ENCODE data around the gene PRKCD.

Gene PRKCD

DNA sequence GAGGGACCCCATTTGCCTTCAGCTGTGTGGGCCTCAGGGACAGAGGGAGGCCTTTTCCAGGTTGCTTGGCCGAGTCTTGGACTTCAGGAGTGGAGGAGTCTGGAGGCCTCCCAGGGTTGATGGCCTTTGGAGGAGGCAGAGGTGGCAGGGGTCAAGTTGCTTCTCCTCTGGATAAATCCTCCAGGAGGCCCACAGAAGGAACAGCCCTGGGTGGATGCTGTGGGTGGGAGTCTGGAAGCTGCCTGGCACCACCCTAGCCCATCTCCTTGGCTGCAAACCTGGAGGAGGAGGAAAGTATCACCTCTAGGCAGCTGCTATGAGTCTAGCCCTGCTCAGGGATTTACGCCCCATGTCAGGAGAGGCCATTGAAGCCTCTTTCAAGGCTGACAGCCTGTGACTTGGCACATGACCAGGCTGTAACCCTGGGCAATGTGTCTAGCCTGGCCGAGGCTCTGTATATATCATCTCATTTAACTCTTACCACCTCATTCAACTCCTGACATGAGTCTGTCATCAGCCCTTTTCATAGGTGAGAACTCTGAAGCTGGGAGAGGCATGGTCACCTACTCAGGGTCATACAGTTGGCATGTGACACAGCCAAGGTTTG, 2.9 kb upstream of the PRKCD start:
- no peak for DNase-seq

DNA sequence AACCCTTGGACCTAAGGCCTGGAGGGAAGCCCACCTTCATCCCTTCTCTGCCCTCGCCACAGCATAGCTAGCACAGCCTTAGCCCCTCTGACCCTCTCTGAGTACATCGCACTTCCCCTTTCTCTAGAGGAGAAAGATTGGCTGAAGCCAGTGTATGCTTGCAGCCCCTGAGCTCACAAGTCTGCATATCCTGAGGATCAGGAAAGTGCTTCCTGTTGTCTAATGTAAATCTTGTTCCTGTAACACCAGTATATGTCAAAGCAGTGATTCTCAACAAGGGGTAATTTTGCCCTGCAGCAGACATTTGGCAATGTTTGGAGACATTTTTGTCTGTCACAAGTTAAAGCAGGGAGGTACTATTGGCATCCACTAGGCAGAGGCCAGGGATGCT, 2.2 kb upstream of the PRKCD start:
- no peak for DNase-seq

DNA sequence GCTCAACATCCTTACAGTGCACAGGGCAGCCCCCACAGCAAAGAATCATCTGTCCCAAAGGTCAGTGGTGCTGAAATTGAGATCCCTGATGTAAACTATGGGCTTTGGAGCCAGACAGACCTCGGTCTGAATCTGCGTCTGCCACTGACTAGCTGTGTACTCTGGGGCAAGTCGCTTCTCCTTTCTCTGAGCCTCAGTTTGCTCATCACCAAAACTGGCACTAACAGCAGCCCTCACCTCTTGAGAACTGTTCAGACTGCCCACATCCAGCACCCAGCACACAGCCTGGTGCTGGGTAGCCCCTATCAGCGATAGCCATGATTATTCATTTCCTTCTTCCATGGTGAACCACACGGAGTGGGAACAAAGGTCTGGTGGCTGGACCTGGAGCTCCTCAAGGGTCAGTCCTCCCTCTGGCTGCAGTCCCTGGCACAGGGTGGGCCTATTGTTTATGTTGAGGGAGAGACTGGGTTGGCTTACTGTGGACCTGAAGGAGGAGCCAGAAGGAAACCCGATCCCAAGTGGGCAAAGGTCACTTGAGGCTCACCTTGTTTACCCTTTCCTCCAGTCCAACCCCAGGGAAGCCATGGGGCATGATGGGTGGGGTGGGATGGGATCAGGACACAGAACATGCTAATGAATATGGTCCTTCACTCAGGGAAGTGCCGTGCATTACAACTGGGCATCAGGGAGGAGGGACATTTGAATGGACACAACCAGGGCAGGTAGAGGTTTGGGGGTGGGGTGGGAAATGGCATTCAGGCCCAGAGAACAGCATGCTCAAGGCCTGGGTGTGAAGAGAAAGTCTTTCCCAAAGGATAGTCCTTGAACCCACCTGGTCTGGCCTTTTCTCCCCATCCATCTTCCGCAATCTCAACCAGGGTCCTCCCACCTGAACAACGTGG, 1.6 kb upstream of the PRKCD start:
- no peak for DNase-seq

DNA sequence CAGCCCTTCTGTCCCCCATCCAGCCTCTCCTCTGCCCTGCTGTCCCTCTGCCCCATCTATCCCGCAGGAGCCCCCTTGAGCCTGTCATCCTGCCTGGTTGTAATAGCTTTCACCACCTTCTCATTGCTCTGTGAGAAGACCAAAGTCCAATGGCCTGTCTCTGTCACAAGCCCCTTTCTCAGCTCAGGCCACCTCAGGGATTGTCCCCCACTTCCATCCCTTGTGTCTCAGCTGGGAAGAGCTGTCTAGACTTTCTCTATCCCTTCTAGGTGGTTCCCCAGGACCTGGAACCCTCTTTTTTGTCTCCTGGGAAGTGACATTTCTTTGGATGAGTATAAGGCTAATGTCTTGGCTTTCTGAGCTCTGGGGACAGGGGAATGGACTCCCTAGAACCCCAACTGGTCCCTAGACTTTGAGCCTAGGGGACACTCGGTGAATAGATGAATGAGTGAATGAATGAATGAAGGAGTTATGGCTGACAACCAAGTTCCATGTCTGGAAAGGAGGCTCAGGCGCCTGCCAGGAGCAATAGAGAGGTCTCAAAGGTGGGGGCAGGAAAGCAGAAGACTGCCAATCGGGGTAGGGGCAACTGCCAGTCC, 849 bp upstream of the PRKCD start:
- DNase-seq = no peak

DNA sequence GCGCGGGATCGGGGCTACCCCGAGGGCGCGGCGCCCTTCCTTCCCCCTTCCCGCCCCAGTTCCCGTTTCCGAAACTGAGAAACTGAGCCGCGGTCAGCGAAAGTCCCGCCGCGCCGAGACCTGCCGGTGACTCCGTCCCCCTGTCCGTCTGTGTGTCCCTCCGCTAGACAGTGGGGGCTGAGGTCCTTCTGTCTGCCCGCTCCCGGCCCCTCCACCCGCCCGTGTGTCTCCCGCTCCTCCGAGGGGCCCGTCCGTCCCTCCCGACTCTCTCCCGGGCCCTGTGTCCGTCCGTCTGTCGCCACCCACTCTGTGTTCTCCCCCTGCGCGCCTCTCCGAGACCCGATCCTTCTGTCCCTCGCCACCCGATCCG, 426 bp downstream of the PRKCD start:
- no peak for DNase-seq

DNA sequence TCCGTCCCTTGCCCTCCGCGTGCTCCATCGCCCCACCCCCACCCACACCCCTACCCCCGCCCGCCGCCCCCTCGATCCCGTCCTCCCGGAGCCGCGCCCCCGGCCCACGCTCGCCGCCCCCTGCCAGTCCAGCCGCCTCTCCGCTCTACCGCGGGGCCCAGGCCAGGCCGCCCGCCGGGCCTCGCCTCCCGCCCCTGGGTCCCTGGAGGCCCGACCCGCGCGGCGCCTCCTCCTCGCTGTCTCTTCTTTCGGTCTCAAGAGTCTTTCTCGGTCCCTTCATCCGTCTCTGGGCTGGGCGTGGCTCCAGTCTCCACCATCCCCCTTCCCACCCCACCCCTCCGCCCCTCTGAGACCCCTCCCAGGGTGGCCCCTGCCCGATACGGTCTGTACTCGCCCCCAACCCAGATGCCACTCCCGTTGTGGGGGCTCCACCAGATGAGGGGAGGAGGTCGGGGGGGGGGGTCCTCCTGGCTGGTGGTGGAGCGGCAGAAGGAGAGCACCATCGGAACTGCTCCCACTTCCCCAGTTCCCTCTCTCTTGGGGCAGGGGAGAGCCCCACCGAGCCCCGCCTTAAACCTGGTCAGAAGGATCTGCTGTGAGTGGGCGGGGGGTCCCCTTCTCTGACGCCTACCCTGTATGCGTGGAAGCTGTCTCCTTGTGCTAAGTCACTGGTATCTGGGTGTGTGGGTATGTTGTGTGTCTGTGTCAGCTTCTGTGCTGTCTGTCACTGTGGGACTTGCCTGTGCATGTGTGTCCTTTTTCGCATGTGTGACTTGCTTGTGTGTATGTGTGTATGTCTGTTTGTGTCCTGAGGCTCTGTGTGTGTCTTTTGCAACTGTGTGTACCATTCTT, 1.0 kb downstream of the PRKCD start:
- DNase-seq = no peak

DNA sequence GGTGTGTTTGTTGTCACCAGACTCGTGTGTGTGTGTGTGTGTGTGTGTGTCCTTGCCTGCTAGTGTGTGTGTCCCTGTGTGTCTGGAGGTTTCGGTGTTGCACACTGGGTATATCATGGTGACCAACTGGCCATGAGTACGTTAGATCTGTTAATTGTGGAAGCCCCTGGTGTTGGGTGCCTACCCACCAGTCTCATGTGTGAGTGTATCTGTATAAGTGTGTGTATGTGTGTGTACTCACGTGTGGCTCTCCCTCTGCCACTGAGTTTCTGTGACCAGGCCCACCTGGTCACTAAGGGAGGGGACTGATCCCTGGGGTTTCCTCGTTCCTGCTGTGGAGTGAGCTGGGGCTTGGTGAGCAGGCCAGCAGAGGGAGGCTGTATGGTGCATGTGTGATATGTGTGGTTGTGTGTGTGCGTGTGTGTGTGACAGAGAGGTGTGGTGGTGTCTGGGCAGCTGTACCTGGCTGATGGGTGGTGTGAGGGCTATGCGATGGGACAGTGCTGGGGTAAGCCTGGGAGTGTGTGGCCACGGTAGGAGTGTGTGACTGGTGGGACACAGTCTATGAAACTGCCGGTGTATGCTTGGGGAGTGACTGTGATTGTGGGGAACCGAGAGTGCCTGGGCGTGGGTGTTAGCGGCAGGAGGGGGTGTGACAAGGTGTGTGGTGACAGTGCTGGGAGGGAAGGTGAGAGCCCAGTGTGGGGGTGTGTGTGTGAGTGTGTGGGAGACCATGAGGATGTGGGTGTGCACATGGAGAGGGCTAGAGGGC, 1.8 kb downstream of the PRKCD start:
- peak; percentile 24 for DNase-seq

DNA sequence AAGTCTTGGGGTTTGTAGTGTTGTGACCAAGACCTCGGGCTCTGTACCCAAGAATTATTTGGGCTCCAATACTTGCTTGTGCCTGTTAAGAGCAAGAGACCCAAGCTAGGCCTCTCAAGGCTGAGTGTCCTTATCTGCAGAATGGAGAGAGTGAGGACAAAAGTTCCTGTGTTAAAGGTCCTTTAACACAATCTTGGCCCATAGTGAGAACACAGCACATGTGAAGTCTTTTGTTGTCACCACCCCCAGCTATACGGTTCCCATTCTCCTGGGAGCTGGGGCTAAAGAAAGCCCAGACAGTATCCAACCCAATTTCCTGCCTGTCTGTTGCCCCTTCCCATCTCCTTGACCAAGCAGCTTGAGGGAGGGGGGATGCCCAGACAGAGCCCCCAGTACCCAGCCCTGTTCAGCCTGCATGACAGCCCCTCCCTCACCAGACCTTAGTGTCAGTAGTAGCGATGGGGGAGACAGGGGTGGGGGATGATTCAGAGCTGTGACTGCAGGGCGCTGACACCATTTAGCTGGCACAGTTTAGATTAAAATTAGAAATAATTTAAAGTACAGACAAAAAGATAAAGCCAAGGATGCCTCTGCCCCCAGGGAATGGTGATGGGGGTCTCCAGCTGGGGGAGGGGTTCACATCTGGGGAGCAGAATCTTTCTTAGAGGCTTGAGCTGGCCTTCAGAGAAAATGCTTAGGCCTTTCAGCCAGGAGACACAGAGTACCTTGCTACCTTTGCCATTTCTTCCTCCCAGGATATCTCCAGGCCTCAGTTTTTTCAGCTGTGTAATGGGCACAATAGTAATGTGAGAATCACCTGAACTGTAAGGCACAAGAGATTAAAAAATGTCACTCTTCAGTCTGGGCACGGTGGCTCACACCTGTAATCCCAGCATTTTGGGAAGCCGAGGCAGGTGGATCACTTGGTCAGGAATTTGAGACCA, 2.7 kb downstream of the PRKCD start:
- no peak for DNase-seq

DNA sequence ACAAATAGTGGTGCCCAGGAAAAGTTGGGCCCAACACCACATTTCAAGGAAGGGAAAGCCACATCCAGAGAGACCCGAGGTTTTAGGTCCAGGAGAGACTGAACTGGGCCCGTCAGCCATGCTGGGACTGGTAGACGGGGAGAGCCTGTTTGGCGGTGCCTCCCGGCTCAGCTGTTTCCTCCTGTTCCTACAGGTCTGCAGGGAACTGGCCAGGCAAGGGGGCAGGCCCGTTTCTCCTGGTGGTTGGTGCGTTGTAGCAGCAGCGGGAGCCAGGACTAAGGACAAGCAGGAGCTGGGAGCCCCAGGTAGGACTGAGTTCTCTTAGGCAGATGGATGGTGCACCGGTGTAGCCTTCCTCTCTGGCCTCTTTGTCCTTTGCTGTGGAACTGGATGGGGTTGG, 3.9 kb downstream of the PRKCD start:
- DNase-seq = no peak

DNA sequence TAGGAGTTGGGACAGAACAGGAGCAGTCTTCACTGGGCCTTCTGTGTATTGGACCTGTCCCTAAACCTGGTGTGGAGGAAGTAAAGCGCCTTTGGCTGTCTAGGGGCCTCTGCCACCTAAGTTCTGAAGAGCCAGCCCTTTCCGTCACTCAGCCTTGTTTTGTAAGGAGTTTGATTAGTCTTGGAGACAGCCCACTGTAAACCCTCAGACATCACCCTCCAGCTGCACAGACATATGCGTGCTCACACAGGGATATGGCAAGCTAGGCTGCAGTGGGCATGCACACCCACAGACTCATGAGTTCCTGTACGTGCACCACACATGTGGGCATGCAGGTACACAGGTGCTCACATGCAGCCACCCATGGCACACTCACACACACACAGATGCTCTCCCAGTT, 5.2 kb downstream of the PRKCD start:
- no peak for DNase-seq

DNA sequence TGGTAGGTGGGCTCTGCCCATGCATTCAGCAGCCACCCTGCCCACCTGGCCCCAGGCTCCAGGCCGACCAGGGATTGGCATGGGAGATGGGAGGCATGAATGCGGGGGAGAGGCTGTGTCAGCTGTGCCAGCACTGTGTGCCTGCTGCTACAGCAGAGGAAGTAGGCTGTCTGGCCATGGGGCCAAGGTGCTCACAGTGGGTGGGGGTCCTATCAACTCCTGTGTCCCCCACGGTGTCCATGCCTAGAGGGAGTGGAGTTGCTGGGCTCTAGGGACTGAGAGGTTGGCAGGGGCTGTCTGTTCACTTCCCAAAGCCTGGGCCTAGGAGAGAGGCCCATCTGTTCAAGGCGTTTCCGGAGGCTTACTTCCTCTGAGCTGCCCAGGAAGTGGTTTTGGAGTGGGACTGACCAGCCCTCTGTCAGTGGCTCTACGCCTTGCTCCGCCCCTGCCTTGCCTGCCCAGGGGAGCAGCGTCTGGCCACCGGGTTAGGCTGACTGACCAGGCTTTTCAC, 5.8 kb downstream of the PRKCD start:
- DNase-seq = no peak

DNA sequence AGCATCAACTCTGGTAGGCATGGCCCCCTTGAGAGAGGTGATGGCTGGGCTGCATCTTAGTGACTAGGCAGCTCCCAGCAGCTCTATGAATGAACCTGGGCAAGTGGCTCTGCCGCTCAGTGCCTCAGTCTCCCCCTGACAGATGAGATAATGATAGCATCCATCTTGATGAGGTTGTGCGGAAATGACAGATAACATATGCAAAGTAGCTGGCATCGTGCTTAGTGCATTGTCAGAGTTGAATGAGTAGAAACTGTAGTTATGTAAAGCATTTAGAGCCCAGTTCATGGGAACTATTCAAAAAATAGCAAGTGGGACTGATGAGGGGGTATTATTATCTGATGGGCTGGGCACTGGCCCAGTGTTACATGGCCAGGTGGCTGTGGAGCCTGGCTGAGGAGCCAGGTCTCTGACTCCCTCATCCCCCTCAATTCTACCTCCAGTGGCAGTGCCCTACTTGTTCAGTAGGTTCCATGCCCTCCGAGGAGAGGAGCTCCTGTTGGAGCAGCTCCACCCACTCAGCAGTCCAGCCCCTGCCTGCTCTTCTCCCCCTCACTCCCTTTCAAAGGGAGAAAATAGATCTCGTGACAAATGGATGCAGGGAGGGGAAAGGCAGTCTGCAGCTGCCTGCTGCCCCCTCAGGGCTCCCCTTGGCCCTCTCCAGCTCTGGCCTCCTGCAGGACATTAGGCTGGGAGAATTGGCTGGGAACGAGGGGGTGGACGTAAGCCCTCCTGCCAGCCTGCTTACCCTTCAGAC, 6.6 kb downstream of the PRKCD start:
- DNase-seq = no peak

DNA sequence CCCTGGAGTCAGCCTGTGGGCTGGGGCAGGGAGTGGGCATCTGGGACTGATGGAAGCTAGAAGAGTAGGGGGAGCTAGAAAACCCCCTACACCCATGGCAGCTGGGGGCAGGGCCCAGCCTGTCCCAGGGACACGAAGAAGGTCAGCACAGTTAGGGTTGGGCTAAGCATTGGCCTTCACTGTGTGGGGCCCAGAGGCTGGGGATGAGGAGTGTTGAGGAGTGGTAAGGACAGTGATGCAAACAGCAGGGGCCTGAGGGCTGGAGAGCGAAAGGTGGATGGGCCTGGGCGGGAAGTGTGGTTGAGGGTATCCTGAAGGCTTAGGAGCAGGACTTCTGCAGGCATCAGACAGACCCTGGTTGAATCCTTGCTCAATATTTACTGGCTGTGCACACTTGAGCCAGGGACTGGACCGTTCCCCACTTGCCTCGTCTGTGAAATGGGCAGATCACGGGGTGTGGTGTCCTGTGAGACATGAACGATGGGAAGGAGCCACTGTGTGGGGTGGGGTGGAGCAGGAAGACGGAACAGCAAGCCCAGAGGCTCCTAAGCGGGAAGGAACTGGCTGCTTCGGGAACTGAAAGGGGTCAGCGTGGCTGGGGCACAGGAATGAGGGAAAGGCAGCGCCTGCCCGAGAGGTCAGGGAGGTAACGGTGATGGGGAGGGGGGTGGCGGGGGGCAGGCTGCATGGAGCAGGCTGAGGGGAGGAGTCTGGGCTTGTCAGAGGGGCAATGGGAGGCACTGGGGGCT, 7.3 kb downstream of the PRKCD start:
- DNase-seq = no peak

DNA sequence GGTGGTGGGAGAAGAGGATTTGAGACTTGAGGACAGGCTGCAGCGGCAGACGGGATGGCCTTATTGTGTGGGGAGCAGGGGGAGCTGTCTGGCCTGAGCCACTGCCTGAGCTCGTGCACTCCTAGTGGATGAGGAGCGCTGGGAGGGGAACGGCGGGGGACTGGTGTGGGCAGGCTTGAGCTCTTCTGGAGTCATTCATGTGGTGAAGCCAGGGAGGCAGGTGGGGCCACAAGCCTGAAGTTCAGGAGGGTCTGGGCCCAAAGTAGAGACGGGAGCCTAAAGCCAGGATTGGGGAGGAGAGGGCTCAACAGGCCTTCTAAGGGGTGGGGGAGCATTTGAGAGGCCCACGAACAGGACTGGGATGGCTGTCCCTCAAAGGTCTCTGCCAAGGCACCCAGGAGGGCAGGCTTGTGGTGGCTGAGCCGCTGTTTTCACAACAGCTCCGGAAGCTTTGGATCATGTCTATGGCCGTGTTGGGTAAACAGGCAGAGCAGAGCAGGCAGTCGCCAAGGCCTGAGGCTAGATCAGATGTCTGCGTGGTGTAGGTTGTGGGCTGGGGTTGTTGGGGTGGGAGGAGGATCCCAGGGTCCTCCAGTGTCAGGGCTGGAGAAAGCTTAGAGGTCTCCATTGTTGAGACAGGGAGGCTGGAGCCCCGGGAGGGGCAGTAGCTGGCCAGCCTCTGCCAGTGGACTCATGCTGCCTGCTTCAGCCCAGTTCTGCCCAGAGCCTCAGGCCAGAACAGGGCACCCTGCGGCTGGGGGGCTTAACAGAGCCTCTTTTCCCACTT, 8.2 kb downstream of the PRKCD start:
- no peak for DNase-seq

DNA sequence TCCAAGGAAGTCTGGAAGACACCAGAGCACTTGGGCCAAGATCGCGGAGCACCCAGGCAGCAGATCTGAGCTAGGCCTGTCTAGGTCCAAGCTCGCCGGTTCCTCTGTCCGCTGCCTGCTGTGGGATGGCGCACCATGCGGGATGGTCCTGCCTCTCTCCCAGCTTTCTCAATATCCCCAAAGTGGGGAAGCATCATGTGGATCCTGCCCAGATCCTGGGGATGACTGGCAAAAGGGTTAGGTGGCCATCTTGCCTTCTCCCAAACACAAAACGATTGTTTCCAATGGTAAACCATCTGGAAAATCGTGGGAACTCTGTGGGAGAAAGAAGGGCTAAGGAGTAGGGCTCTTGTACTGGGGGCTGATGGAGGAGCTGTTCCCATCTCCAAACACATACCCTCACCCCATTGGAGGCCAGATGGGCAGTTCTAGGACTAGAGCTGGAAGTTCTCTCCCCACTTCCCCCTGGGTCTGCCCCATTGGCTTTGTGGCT, 8.9 kb downstream of the PRKCD start:
- DNase-seq = no peak

DNA sequence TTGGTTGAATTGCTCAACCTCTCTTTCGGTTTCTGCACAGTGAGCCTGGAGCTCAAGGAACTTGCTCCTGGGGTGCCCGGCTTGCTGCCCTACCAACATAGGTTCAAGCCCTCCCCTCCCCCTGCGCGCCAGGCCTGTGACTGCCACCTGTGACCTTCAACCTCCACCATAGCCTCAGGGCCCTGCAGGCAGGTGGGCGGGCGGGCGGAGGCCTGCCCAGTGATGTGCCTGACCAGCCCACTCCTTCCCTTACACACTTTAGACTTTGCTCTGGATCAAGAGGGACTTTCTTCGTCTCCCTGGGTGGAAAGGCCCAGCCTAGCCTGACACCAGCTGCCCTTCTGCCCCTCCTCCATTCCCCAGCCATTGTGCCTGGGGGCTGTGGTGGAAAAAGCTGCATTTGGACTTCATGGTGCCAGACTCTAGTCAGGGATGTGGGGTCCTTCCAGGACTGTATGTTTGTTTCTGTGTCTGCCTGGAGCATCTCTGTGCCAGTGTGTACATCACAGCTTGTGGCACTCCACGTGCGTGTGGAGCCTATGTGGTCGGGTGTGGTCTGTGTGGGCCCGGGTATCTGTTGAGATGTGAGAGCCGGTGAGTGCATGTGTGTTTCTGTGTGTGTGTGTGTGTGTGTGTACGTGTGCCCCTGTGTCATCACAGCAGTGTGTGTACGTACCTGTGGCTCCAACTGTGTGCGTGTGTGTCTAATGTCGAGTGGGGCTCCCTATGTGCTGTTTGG, 9.5 kb downstream of the PRKCD start:
- DNase-seq = no peak

DNA sequence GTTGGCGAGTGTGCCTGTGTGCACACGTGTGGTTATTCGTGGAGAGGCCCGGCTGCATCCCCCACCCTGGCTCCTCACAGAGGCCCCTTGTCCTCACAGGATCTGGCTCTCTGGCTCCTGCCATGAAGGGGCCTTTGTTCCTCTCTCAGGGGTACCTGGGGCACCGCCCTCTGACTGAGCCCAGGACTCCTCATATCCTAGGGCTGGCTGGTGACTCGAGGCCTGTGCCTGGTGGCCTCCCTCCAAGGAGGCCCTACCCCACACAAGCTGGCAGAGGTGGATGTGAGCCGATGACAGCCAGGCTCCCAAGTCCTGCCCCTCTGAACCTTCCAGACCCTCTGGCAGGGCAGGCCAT, 10.0 kb downstream of the PRKCD start:
- no peak for DNase-seq

All from activated gamma-delta T cell (primary cell).